GM12875 (cell line): ENCODE results near the gene AQR.
"Not testable (repeated sequence)": the region's sequence is repeated elsewhere in the genome, so short reads cannot be mapped to it uniquely, and the experiment has no call there.

Experiments used
- H3K4me3 ChIP-seq: one replicate; pipeline ENCODE4 v1.5.1; 2011; ENCODE audit warnings: low read depth, low read length, control low read depth
- CTCF ChIP-seq: IDR thresholded peaks from 2 replicates; pipeline ENCODE4 v1.5.1; 2011; ENCODE audit warnings: low read depth, mild to moderate bottlenecking, control low read depth, inconsistent platforms, low read length, moderate library complexity, borderline replicate concordance; ENCODE audit not compliant: insufficient read depth

The AQR gene

GRCh38 chr15:34964277-34964676 lies 5.3 kb downstream of the AQR start:
- no peak for TF ChIP-seq CTCF
- H3K4me3 ChIP-seq = no peak overlapping the region

GRCh38 chr15:34953851-34954250 lies 15.7 kb downstream of the AQR start:
- TF ChIP-seq CTCF = no peak
- H3K4me3 ChIP-seq = no peak overlapping the region

- TF ChIP-seq CTCF = no peak
- no peak overlapping the region for H3K4me3 ChIP-seq
Measured at GRCh38 chr15:34952481-34952880, 17.1 kb downstream of the AQR start.

- no peak for TF ChIP-seq CTCF
- no peak overlapping the region for H3K4me3 ChIP-seq
Measured at GRCh38 chr15:34951993-34952392, 17.5 kb downstream of the AQR start.

GRCh38 chr15:34944936-34945335 lies 24.6 kb downstream of the AQR start:
- TF ChIP-seq CTCF = no peak
- no peak overlapping the region for H3K4me3 ChIP-seq

- TF ChIP-seq CTCF = no peak
- no peak overlapping the region for H3K4me3 ChIP-seq
Measured at GRCh38 chr15:34943711-34944110, 25.8 kb downstream of the AQR start.

GRCh38 chr15:34943264-34943663 lies 26.3 kb downstream of the AQR start:
- not testable (repeated sequence) for H3K4me3 ChIP-seq

GRCh38 chr15:34942363-34942762 lies 27.2 kb downstream of the AQR start:
- no peak overlapping the region for H3K4me3 ChIP-seq
- no peak for TF ChIP-seq CTCF
